Karpas-422 (cell line): ENCODE results near the gene IER2. TPM values are rescaled to one million over a fixed set of nuclear protein-coding genes. Genes with fewer than 3 reads are reported as not detected.

Experiments
- DNase-seq: peaks from one replicate; pipeline ENCODE4 v3.0.0-alpha.2; 2015
- H2AFZ ChIP-seq: fragments of 200-600 bp; sonication (generic); 2 replicates; pipeline ENCODE4 v1.6.1; 2014; ENCODE audit warnings: antibody characterized with exemption, low read length, mixed read lengths
- H3K27ac ChIP-seq: fragments of 200-600 bp; sonication (generic); 2 replicates; pipeline ENCODE4 v1.5.1; 2014; ENCODE audit warnings: mild to moderate bottlenecking, low read length, moderate library complexity
- H3K27me3 ChIP-seq: fragments of 200-600 bp; sonication (generic); 2 replicates; pipeline ENCODE4 v1.6.1; 2014; ENCODE audit warnings: low read length, mixed read lengths
- H3K36me3 ChIP-seq: fragments of 200-600 bp; sonication (generic); 2 replicates; pipeline ENCODE4 v1.6.1; 2014; ENCODE audit warnings: low read length, mixed read lengths; ENCODE audit not compliant: insufficient read depth
- H3K4me1 ChIP-seq: fragments of 200-600 bp; sonication (generic); 2 replicates; pipeline ENCODE4 v1.6.1; 2014; ENCODE audit warnings: mild to moderate bottlenecking, low read length, mixed read lengths
- H3K4me2 ChIP-seq: fragments of 200-600 bp; sonication (generic); 2 replicates; pipeline ENCODE4 v1.6.1; 2014; ENCODE audit warnings: low read length, low read depth, mild to moderate bottlenecking; ENCODE audit not compliant: poor library complexity, severe bottlenecking
- H3K4me3 ChIP-seq: fragments of 200-600 bp; sonication (generic); 2 replicates; pipeline ENCODE4 v1.5.1; 2014; ENCODE audit warnings: mild to moderate bottlenecking, antibody characterized with exemption, low read length, mixed read lengths
- H3K79me2 ChIP-seq: fragments of 200-600 bp; sonication (generic); 2 replicates; pipeline ENCODE4 v1.6.1; 2014; ENCODE audit warnings: mild to moderate bottlenecking, low read length, mixed read lengths
- H3K9ac ChIP-seq: fragments of 200-600 bp; sonication (generic); 2 replicates; pipeline ENCODE4 v1.6.0; 2014; ENCODE audit warnings: low read length
- H3K9me2 ChIP-seq: fragments of 200-600 bp; sonication (generic), shearing (Covaris generic); replicated peaks from 2 replicates; pipeline ENCODE4 v1.6.0; 2014; ENCODE audit warnings: mild to moderate bottlenecking, low read length, moderate library complexity; ENCODE audit not compliant: insufficient read depth
- H3K9me3 ChIP-seq: fragments of 300-700, 200-600 bp; sonication (generic); 2 replicates; pipeline ENCODE4 v1.6.1; 2014; ENCODE audit warnings: low read length, mixed read lengths
- H4K20me1 ChIP-seq: fragments of 200-600 bp; sonication (generic); 2 replicates; pipeline ENCODE4 v1.6.1; 2014; ENCODE audit warnings: mild to moderate bottlenecking, antibody characterized with exemption, low read length, low read depth; ENCODE audit not compliant: insufficient read depth
- total RNA-seq: library from RNA; depleted of rRNA; stranded (reverse); fragments of >200 nt; shearing (Covaris generic); gene quantifications from 2 replicates; pipeline ENCODE4 v1.2.3, GENCODE V29; 2014; ENCODE audit warnings: low replicate concordance

IER2 gene
- total RNA-seq, 1 experiment from 2014 or later = 7.3 TPM

- DNase-seq = no peak
- peaks cover 86% of the 10 kb centered on the region for H3K79me2 ChIP-seq
- H3K4me1 ChIP-seq = peaks cover 26% of the 10 kb centered on the region
- no peaks in the 10 kb centered on the region for H3K9me2 ChIP-seq
- no peaks in the 10 kb centered on the region for H3K9me3 ChIP-seq
- H3K4me3 ChIP-seq = no peak overlapping the region
- no peak overlapping the region for H3K4me2 ChIP-seq
- H3K9ac ChIP-seq = no peak overlapping the region
- H3K36me3 ChIP-seq = no peaks in the 10 kb centered on the region
- no peaks in the 10 kb centered on the region for H3K27me3 ChIP-seq
- H4K20me1 ChIP-seq = peaks cover 45% of the 10 kb centered on the region
- H3K27ac ChIP-seq = no peak overlapping the region
- no peak overlapping the region for H2AFZ ChIP-seq
These were observed 27.8 kb upstream of the IER2 start for GRCh38 chr19:13122275-13122878.

GRCh38 chr19:13122980-13123957, 26.9 kb upstream of the IER2 start:
- H3K27me3 ChIP-seq = no peaks in the 10 kb centered on the region
- H3K36me3 ChIP-seq = no peaks in the 10 kb centered on the region
- no peak overlapping the region for H3K9ac ChIP-seq
- no peak for DNase-seq
- no peak overlapping the region for H3K4me2 ChIP-seq
- no peak overlapping the region for H3K4me3 ChIP-seq
- H4K20me1 ChIP-seq = peaks cover 51% of the 10 kb centered on the region
- H3K79me2 ChIP-seq = peaks cover 94% of the 10 kb centered on the region
- H2AFZ ChIP-seq = no peak overlapping the region
- no peaks in the 10 kb centered on the region for H3K9me2 ChIP-seq
- no peaks in the 10 kb centered on the region for H3K9me3 ChIP-seq
- H3K4me1 ChIP-seq = peaks cover 20% of the 10 kb centered on the region
- H3K27ac ChIP-seq = no peak overlapping the region

- Histone ChIP-seq H3K4me2 (no peak overlapping the region), H3K27me3 (no peaks in the 10 kb centered on the region), H2AFZ (no peak overlapping the region), H3K27ac (no peak overlapping the region), H3K4me1 (no peaks in the 10 kb centered on the region), H3K36me3 (no peaks in the 10 kb centered on the region), H3K9me3 (no peaks in the 10 kb centered on the region), H3K79me2 (peaks cover 90% of the 10 kb centered on the region), H3K4me3 (no peak overlapping the region), H3K9ac (no peak overlapping the region), H4K20me1 (peaks cover 42% of the 10 kb centered on the region), H3K9me2 (no peaks in the 10 kb centered on the region)
- no peak for DNase-seq
These were observed 23.2 kb upstream of the IER2 start for GRCh38 chr19:13127051-13127450.

DNA sequence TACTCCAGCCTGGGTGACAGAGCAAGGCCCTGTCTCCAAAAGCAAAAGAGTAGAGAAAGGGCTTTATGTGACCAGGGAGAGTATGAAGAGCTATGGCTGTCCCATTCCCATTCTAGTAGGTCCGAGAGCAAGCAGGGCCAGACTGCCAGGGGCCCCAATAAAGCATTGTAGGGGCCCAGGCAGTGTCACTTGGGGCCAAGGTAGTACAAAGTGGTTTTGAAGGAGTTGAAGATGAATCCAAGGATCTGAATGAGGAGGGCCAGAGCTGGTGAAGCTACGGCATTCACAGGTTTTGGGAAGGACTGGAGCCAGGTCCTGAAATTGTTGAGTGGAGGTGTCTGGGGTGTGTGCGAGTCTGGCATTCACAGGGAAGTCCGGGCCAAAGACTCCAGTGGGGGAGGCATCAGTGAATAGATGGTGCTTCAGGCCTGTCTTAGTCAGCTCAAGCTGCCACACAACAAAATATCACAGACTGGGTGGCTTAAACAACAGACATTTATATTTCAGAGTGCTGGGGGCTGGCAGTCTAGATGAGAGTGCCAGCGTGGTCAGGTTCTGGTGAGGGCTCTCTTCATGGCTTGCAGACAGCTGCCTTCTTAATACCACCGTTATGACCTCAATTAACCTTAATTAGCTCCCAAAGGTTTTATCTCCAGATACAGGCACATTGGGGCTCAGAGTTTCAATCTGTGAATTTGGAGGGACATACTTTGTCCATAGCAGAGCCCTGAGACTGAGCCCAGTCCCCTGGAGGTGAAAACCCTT, 22.2 kb upstream of the IER2 start:
- Histone ChIP-seq H3K36me3 (no peaks in the 10 kb centered on the region), H3K79me2 (peaks cover 88% of the 10 kb centered on the region), H3K4me3 (no peak overlapping the region), H3K4me2 (no peak overlapping the region), H2AFZ (no peak overlapping the region), H3K9ac (no peak overlapping the region), H4K20me1 (peaks cover 39% of the 10 kb centered on the region), H3K27me3 (no peaks in the 10 kb centered on the region), H3K4me1 (no peaks in the 10 kb centered on the region), H3K9me3 (no peaks in the 10 kb centered on the region), H3K9me2 (no peaks in the 10 kb centered on the region), H3K27ac (no peak overlapping the region)
- DNase-seq = no peak

GRCh38 chr19:13128583-13128982, 21.6 kb upstream of the IER2 start:
- no peak for DNase-seq
- H3K36me3 ChIP-seq = peaks cover 4% of the 10 kb centered on the region; the same call in 1 of the 2 replicates
- H3K9me2 ChIP-seq = no peaks in the 10 kb centered on the region
- no peak overlapping the region for H2AFZ ChIP-seq
- peaks cover 35% of the 10 kb centered on the region for H4K20me1 ChIP-seq
- no peak overlapping the region for H3K27ac ChIP-seq
- no peaks in the 10 kb centered on the region for H3K9me3 ChIP-seq
- H3K9ac ChIP-seq = no peak overlapping the region
- peaks cover 87% of the 10 kb centered on the region for H3K79me2 ChIP-seq
- H3K4me2 ChIP-seq = no peak overlapping the region
- H3K4me3 ChIP-seq = no peak overlapping the region
- no peaks in the 10 kb centered on the region for H3K4me1 ChIP-seq
- H3K27me3 ChIP-seq = no peaks in the 10 kb centered on the region

- Histone ChIP-seq H3K4me3 (no peak overlapping the region), H3K4me1 (no peaks in the 10 kb centered on the region), H4K20me1 (peaks cover 35% of the 10 kb centered on the region), H2AFZ (no peak overlapping the region), H3K9me3 (no peaks in the 10 kb centered on the region), H3K9me2 (no peaks in the 10 kb centered on the region), H3K36me3 (peaks cover 5% of the 10 kb centered on the region; the same call in 1 of the 2 replicates), H3K9ac (no peak overlapping the region), H3K27ac (no peak overlapping the region), H3K4me2 (no peak overlapping the region), H3K79me2 (peaks cover 87% of the 10 kb centered on the region), H3K27me3 (no peaks in the 10 kb centered on the region)
- DNase-seq = no peak
These were observed 20.8 kb upstream of the IER2 start for GRCh38 chr19:13129384-13129783.

DNA sequence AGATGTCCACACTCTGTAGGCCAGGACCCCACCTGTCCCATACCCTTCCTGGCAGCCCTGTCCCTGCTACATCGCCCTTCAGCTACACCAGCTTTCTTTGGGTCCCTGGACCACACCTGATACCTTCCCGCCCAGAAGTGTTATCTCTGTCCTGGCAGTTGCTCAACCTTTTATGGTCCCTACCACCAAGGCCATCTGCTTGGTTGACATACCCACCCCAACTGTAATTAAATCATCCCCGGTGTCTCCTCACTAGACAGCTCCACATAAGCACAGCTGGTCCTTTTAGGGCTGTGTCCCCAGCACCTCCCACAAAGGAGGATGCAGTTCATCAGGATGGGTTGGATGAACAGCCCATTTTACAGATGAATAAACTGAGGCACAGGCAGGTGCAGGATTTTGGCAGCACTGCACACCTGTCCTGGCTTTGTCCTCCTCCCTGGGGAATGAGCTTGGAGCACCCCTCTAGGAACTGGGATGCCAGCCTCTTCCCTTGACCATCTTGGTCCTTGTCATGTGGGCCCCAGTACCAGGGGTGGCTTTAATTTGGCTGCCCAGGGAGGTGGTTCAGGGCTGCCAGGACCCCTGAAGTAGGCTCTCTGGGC, 19.2 kb upstream of the IER2 start:
- H3K36me3 ChIP-seq = peaks cover 5% of the 10 kb centered on the region; the same call in 1 of the 2 replicates
- H3K79me2 ChIP-seq = peaks cover 79% of the 10 kb centered on the region
- H3K4me1 ChIP-seq = no peaks in the 10 kb centered on the region
- H3K4me3 ChIP-seq = no peak overlapping the region
- no peaks in the 10 kb centered on the region for H3K9me2 ChIP-seq
- no peaks in the 10 kb centered on the region for H3K9me3 ChIP-seq
- no peaks in the 10 kb centered on the region for H3K27me3 ChIP-seq
- H3K27ac ChIP-seq = no peak overlapping the region
- no peak overlapping the region for H2AFZ ChIP-seq
- no peak for DNase-seq
- H4K20me1 ChIP-seq = peaks cover 41% of the 10 kb centered on the region
- H3K9ac ChIP-seq = no peak overlapping the region
- H3K4me2 ChIP-seq = no peak overlapping the region
